HUDEP-2 (cell line): ENCODE data around the gene ITGAX.

Experiments
- DNase-seq, 76 experiments: peaks; one replicate each; lab custom pipeline; 2025; ENCODE audit not compliant: unreplicated experiment in 76 of 76; lab: John Stamatoyannopoulos, UW

ITGAX gene

DNA sequence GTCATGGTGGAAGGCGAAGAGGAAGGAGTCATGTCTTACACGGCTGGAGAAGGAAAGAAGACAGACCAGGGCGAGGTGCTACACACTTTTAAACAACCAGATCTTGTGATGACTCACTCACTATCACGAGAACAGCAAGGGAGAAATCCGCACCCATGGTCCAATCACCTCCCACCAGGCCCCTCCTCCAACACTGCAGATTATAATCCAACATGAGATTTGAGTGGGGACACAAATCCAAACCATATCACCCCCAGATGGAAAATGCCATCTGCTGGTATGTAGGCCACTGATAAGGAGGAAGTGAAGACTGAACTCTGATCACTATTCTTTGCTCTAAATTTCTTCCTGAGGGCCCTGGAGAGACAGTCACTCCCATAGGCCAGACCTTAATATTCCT is 7.5 kb upstream of the ITGAX start:
- no peak for DNase-seq

DNA sequence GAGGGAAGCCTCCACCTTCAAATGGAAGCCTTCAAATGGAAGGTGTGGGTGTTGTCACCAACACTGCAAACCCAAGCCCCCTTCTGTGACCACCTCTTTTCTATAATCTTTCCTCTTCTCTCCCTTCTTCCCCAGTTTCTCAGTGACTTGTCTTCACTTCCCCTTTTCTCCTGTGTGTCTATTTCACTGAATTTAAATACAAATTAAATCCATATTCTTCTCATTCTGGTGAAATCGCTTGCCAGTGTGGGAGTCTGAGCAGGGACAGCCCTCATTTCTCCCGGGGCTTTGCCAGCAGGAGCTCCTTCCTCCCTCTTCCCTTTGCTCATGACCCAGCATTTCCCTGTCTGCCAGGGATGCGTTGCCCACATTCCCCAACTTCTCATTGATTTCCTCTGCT is 6.4 kb upstream of the ITGAX start:
- DNase-seq, result no peak

DNA sequence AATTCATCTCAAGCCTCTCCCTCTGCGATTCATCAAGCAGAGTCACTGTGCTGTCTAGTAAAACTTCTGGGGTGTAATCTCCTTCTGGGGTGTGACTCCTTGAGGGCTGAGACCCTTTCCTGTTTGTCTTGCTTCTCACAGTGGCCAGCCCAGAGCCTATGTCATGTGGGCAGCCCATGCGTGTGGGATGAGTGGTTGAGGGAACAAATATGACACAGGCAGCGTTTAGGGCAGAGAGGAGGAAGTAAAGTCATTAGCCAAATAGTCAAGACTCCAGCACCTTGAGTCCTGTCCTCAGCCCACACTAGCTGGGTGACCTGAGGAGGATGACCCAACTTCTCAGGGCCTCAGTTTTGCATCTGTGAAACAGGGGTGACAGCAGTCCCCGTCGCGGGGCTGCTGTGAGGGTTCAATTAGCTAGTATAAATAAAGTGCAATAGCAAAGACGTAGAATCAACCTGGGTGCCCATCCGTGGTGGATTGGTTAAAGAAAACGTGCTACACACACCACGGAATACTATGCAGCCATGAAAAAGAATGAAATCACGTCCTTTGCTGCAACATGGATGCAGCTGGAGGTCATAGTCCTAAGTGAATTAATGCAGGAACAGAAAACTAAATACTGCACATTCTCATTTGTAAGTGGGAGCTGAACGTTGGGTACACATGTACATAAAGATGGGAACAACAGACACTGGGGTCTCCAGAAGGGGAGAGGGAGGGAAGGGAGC is 4.5 kb upstream of the ITGAX start:
- no peak for DNase-seq

DNA sequence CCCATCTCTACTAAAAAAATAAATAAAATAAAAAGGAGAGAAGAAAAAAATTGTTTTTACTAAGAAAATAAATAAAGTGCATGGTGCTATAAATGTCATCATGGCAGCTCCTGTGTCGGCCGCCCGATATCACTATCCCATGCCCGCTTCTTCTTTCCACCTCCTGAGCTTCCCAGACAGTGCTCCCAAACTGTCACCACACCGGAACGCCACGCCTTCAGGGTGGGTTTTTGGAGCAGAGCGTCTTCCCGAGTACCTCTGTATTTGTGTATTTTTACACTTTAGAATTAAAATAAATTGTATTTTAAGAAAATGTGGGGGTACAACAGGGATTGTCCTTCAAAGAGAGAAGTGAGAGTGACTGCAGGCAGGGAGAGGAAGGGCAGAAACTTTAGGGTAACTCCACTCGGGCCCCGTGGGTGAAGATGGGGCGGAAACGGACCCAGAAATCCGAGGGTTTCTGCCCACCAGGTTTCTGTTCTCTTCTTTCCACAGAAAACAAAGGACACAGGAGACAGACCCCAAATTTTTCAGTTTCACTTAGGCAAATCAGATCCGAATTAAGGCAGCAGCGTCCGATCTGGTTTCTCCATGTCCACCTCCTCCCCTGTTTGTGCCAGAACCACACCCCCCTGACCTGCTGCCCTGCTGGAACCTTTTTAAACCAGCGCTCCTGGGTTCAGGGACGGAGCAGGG is 3.6 kb upstream of the ITGAX start:
- DNase-seq, result no peak

DNA sequence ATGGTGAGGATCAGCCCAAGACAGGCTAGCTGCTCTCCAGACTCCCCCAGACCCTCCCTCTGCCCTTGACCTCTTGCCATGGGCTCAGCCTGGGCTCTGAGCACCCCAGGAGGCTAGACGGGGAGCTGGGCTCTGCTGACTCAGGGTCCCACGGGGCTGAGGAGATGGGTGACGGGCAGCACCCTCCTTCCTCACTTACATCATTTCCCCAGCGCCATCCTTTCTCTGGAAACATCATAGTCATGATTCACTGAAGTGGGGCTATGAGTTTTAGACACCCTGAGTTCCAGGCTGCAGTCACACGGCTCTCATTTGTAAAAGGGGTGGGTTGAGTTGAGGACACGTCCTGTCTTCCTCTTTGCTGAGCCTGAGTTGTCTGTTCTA is 3.0 kb upstream of the ITGAX start:
- DNase-seq, result no peak

DNA sequence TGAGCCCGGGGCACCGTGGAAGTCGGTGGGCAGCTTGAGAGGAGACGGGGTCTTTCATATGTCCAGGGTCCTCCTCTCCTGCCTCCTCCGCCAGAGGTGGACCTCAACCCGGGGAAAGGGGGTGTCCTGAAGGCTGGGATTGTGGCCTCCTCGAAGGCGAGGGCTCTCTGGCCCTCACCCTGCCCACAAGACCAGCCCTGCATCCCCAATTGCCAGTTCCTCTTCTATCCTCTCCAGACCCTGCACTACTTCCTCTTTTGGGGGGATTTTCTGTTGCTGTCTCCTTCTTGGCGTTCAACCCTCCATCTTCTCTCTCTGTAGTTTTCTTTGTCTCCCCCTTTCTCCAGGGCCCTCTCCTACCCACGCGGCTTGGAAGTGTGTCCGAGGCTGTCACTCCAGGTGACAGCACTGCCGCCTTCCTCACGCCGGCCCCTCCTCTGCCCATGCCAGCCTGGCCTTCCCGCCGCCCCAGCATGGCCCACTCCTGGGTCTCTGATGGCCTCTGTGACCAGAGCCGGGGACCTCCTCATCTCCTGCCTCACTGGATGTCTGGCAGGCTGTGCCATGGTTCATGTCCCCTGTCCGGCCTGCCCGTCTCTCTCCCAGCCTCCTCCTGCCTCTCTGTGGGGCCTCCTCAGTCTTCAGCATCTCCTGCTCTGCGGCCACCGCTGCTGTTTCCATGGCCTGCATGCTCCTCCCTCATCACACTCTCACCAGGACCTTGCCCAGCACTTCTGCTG is 2.4 kb upstream of the ITGAX start:
- DNase-seq, result no peak

DNA sequence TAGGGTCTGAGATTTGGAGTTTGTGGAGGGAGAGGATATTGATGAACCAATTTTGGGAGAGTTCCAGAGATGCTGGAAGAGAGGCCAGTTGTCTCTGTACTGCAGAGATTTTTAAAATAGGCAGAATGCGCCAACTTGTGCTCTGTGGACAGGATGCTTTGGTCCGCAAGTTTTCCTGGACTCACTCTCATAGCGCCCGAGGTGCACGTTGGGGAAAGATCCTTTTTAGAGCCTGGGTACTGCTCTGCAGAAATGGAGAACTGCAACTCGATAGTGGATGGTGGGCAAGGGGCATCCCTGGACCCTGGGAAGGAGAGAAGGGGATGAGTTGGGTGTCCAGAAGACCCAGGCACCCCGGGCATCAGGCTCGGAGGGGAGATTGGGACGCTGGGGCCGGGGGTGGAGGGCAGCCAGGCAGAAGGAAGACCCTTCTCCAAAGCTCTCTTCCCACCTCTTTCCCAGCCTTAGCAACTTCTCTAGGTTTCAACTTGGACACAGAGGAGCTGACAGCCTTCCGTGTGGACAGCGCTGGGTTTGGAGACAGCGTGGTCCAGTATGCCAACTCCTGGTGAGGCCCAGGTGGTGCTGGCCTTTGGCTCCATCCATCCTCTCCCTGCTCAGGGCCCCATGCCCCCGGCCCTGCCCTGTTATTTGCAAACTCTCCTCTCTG is 590 bp downstream of the ITGAX start:
- no peak for DNase-seq

DNA sequence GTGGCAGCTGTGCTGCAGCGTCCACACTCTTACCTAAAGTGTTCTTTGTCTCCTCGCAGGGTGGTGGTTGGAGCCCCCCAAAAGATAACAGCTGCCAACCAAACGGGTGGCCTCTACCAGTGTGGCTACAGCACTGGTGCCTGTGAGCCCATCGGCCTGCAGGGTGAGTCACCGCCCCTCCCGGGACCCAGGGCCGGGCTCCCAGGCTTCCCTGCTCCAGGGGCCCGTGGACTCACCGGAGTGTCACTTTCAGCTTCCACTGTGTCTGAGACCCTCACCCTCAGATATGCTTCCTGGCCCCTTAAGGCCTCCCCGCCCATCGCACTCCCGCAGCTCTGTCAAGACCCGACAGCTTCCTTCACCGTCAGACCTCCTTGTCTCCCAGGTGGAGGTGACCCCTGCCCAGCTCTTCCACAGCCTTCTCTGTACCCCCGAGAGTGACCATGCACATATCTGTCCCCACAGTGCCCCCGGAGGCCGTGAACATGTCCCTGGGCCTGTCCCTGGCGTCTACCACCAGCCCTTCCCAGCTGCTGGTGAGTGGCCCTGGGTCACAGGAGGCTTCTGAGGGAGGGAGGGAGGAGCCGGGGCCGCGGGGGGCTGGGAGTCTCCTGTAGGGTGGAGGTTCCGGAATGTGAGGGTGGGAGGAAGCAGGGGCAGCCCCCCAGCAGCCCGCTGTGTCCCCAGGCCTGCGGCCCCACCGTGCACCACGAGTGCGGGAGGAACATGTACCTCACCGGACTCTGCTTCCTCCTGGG is 1.8 kb downstream of the ITGAX start:
- DNase-seq, result no peak

DNA sequence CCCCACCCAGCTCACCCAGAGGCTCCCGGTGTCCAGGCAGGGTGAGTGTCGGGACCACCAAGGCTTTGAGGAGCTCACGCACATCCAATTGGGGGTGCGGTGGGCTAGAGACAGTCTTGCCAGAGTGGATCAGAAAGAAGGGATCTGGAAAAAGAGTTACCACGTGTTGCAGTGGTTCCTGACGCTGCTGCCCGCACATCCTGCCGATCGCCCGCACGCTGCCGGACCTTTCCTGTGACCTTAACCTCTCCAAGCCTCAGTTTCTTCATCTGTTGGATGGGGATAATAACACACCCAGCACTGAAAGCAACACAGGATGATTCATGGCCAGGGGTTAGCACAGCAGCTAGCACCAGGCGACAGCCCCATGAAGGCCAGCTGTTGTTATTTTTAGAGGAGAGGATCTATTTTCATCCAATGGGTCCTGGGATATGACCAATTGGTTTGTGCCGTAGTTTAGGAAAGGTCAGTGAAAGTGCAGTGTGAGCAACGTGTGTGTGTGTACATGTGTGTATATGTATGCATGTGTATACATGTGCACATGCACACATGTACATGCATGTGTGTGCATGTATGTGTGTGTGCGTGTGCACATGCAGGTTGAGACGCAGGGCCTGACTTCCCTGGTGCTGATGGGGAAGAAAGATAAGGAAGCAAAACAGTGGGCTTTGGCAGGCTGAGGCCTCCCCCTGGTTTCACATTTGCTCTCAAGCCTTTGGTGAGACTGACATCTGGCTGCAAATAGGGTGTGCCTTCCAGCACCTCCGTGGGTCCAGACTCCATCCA is 2.5 kb downstream of the ITGAX start:
- no peak for DNase-seq

DNA sequence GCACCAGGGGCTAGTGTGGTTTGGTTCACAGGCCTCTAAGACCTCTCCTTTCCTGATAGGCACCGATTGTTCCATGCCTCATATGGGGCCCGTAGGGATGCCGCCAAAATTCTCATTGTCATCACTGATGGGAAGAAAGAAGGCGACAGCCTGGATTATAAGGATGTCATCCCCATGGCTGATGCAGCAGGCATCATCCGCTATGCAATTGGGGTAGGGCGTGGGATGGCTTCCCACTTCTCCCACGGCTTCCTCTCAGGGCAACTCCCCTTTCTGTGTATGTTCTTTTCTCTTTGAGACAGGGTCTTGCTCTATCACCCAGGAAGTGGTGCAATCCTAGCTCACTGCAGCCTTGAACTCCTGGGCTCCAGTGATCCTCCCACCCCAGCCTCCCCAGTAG is 5.3 kb downstream of the ITGAX start:
- DNase-seq, result no peak

DNA sequence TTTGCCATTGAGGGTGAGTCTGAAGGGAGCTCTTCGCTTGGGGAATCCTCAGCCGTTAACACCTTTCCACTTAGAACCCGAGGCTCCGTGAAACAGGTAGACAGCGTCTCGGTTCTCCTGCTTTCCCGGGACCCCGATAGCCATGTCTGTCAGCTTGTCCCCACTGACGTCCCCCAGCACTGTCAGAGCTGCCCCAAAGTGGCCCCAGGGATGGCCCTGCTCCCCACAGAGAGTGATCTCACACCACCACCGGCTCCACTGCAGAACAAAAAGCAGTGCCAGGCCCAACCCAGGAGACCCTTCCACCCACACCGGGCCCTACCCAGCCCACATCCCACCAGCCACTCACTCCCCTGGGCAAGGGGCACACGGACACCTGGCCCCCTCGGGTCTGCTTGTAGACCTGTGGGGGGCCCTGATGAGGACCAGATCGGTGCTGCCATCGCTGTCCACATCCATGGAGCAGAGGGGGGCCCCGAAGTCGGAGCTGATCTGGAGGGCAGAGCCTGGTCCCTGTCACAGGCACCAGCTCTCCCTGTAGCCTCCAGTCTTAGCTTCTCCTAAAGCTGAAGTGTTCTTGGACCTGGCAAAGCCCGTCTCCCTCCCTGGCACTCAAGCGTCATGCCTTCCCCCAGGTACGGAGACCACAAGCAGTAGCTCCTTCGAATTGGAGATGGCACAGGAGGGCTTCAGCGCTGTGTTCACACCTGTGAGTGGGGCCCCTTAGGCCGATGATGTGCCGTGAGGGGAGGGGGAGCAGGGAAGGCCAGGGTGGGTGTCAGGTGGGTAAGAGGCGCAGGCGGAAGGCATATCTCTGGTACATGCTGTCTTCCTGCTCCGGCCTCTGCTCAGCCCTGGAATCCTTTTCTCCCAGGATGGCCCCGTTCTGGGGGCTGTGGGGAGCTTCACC is 6.5 kb downstream of the ITGAX start:
- DNase-seq, result no peak

DNA sequence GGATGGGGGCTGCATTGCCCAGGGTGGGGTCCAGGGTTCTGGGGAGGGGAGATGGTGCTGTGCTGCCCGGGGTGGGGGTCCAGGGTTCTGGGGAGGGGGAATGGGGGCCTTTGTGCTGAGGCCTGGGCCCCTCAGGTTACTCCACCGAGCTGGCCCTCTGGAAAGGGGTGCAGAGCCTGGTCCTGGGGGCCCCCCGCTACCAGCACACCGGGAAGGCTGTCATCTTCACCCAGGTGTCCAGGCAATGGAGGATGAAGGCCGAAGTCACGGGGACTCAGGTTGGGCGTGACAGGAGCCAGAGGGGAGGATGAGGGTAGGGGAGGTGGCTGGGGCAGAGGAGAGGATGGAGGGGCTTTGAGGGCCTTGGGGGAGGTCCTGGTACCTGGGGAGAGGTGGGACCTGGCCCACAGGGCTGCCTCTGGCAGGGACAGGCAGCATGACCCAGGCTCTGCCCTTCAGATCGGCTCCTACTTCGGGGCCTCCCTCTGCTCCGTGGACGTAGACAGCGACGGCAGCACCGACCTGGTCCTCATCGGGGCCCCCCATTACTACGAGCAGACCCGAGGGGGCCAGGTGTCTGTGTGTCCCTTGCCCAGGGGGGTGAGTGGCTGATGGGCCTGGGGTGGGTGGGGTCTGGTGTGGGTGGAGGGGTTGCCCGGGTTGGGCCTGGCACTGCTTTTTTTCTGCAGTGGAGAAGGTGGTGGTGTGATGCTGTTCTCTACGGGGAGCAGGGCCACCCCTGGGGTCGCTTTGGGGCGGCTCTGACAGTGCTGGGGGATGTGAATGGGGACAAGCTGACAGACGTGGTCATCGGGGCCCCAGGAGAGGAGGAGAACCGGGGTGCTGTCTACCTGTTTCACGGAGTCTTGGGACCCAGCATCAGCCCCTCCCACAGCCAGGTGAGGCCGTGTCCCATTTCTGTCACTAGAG is 7.8 kb downstream of the ITGAX start:
- no peak for DNase-seq

DNA sequence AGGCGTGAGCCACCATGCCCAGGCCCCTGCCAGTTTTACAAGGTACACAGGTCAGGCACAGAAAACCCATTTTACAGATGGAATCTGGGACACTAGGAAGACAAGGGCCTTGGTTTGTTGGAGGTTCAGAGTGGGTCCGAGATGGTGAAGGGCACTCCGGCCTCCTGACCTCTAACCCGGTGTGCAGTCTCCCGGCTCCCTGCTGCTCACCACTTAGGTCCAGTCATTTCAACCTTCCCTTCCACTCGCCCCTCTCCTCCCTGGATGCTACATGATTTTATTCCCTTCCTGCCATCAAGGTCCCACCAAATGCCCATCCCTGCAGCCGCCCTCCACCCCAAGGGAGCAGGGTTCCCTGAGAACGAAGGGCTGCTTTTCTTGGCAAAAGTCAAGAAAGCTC is 8.7 kb downstream of the ITGAX start:
- DNase-seq, result no peak

DNA sequence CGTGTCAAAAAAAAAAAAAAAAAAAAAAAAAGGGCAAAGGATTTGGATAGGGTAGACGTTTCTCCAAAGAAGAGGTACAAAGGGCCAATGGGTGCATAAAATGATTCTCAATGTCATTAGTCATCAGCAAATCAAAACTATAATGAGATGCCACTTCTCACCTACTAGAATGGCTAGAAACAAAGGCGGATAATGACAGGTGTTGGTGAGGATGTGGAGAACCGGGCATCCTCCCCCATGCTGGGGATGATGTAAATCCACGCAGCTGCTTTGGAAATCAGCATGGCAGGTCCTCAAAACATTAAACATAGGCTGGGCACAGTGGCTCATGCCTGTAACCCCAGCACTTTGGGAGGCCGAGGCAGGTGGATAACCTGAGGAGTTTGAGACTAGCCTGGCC is 9.4 kb downstream of the ITGAX start:
- DNase-seq, result no peak

DNA sequence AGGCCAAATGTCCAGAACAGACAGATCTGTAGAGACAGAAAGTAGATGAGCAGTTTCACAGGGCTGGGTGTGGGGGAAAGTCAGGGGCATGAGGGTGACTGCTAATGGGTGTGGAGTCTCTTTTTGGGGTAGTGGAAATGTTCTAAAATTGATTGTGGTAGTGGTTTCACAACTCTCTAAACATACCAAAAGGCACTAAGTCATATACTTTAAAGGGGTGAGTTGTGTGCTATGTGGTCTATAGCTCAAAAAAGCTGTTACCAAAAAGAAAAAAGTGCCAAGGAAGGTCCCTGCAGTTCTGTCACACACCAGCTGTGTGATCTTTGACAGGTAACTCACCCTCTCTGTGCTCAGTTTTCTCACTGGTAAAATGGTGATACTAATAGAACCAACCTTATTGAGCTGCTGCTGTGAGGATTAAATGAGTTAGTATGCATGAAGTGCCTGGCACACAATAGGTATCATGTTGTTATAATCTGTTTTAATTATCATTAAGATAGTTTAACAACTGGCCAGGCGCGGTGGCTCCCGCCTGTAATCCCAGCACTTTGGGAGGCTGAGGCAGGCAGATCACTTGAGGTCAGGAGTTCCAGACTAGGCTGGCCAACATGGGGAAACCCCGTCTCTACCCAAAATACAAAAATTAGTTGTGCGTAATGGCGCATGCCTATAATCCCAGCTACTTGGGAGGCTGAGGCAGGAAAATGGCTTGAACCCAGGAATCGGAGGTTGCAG is 10.3 kb downstream of the ITGAX start:
- no peak for DNase-seq

DNA sequence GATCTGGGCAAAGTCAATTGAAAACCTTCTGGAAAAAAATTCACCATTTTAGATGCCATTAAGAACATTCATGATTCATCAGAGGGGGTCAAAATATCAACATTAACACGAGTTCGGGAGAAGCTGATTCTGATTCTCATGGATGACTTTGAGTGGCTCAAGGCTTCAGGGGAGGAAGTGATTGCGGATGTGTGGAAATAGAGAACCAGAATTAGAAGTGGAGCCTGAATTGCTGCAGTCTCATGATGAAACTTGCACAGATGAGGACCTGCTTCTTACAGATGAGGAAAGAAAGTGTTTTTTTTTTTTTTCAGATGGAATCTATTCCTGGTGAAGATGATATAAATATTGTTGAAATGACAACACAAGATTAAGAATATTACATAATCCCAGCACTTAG is 12.9 kb downstream of the ITGAX start:
- no peak for DNase-seq

DNA sequence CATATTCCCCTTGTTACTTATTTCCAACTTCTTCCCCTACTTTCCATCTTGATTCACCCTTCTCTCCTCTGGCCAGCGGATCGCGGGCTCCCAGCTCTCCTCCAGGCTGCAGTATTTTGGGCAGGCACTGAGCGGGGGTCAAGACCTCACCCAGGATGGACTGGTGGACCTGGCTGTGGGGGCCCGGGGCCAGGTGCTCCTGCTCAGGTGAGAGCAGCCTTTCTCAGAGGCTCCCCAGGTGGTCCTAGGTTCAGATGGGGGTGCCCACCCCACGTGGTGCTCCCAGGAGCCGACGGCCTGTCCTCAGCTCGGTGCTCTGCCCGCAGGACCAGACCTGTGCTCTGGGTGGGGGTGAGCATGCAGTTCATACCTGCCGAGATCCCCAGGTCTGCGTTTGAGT is 16.0 kb downstream of the ITGAX start:
- DNase-seq, result no peak
